Measurements from ENCODE around the gene DDRGK1.
A peak's percentile ranks its signal among the peaks of the same experiment; 100 is the strongest.

Gene DDRGK1

GRCh38 chr20:3172126-3172932 is 32.2 kb downstream of the DDRGK1 start:
- H3K4me1 ChIP-seq (ENCODE audit: control insufficient read depth in 2 of 2, insufficient read depth in 1 of 2, low read depth in 1 of 2, low read length in 2 of 2) = peaks cover 11 to 14% of the 10 kb centered on the region in 2 donors
- H3K27ac ChIP-seq (replicated peaks; ENCODE audit: low read length) = peak overlapping the region; percentile 90
- H3K9ac ChIP-seq (ENCODE audit: low read depth, low read length, poor library complexity) = peak overlapping the region; percentile 98
- H3K79me1 ChIP-seq (ENCODE audit: low read depth, low read length) = peaks cover 3% of the 10 kb centered on the region
- no CpG with 5 or more reads among the region's 5 CpGs for WGBS, 2 donors (ENCODE audit: extremely low coverage in 2 of 2, insufficient read length in 2 of 2, insufficient replicate concordance in 1 of 2)
- no peak overlapping the region for H3K14ac ChIP-seq (ENCODE audit: low read length)
- H2AK5ac ChIP-seq (ENCODE audit: low read depth, low read length) = peak overlapping the region; percentile 48
- H3K9me3 ChIP-seq (replicated peaks in 1 of 2; ENCODE audit: control insufficient read depth in 2 of 2, insufficient read depth in 1 of 2, low read depth in 1 of 2, low read length in 2 of 2) = peaks cover 0 to 2% of the 10 kb centered on the region in 2 donors
- no peak overlapping the region for H2BK15ac ChIP-seq (ENCODE audit: low read length)
- H2AFZ ChIP-seq (ENCODE audit: low read length) = peak overlapping the region; percentile 99
- H2BK120ac ChIP-seq (ENCODE audit: low read depth, low read length) = no peak overlapping the region
- H3K23ac ChIP-seq (ENCODE audit: low read depth, low read length, poor library complexity) = no peak overlapping the region
- no peaks in the 10 kb centered on the region for H3K36me3 ChIP-seq (replicated peaks in 1 of 2; ENCODE audit: control insufficient read depth in 2 of 2, insufficient read depth in 2 of 2, low read length in 2 of 2)
- H4K8ac ChIP-seq (ENCODE audit: low read depth, low read length) = no peak overlapping the region
- H3K27me3 ChIP-seq (ENCODE audit: control insufficient read depth in 3 of 3, insufficient read depth in 3 of 3, low read depth in 1 of 3, low read length in 3 of 3) = peaks cover 0 to 13% (median 0%) of the 10 kb centered on the region in 3 experiments
- no peak overlapping the region for H4K91ac ChIP-seq (ENCODE audit: low read depth, low read length, poor library complexity)
- peak overlapping the region; percentile 73 for H3K18ac ChIP-seq (ENCODE audit: low read length)
- H3K4ac ChIP-seq (ENCODE audit: low read length) = no peak overlapping the region
- DNase-seq (ENCODE audit: low spot score) = no peak
- H3K4me2 ChIP-seq (ENCODE audit: insufficient read depth, low read length, poor library complexity, severe bottlenecking) = peak overlapping the region; percentile 72
- no peak overlapping the region for H2BK12ac ChIP-seq (ENCODE audit: low read length)
- H2BK5ac ChIP-seq (ENCODE audit: low read length) = no peak overlapping the region
- peak overlapping the region; percentile 66 to 95 for H3K4me3 ChIP-seq (ENCODE audit: low read length in 2 of 2)

GRCh38 chr20:3171391-3172125 is 32.9 kb downstream of the DDRGK1 start:
- Histone ChIP-seq H2BK5ac (ENCODE audit: low read length) (peak overlapping the region; percentile 79), H3K14ac (ENCODE audit: low read length) (no peak overlapping the region), H3K4me3 (ENCODE audit: low read length in 2 of 2) (no peak overlapping the region), H4K8ac (ENCODE audit: low read depth, low read length) (no peak overlapping the region), H2BK120ac (ENCODE audit: low read depth, low read length) (no peak overlapping the region), H3K27me3 (ENCODE audit: control insufficient read depth in 3 of 3, insufficient read depth in 3 of 3, low read depth in 1 of 3, low read length in 3 of 3) (peaks cover 0 to 13% (median 0%) of the 10 kb centered on the region in 3 experiments), H3K23ac (ENCODE audit: low read depth, low read length, poor library complexity) (no peak overlapping the region), H3K27ac (replicated peaks; ENCODE audit: low read length) (no peak overlapping the region), H3K79me1 (ENCODE audit: low read depth, low read length) (peaks cover 3% of the 10 kb centered on the region), H2BK12ac (ENCODE audit: low read length) (no peak overlapping the region), H2AFZ (ENCODE audit: low read length) (no peak overlapping the region), H3K4me1 (ENCODE audit: control insufficient read depth in 2 of 2, insufficient read depth in 1 of 2, low read depth in 1 of 2, low read length in 2 of 2) (peaks cover 11 to 14% of the 10 kb centered on the region in 2 donors), H3K4ac (ENCODE audit: low read length) (no peak overlapping the region), H3K36me3 (replicated peaks in 1 of 2; ENCODE audit: control insufficient read depth in 2 of 2, insufficient read depth in 2 of 2, low read length in 2 of 2) (no peaks in the 10 kb centered on the region), H4K91ac (ENCODE audit: low read depth, low read length, poor library complexity) (no peak overlapping the region), H3K4me2 (ENCODE audit: insufficient read depth, low read length, poor library complexity, severe bottlenecking) (no peak overlapping the region), H2BK15ac (ENCODE audit: low read length) (no peak overlapping the region), H3K18ac (ENCODE audit: low read length) (no peak overlapping the region), H3K9ac (ENCODE audit: low read depth, low read length, poor library complexity) (no peak overlapping the region), H2AK5ac (ENCODE audit: low read depth, low read length) (no peak overlapping the region), H3K9me3 (replicated peaks in 1 of 2; ENCODE audit: control insufficient read depth in 2 of 2, insufficient read depth in 1 of 2, low read depth in 1 of 2, low read length in 2 of 2) (peaks cover 0 to 2% of the 10 kb centered on the region in 2 donors)
- DNase-seq (ENCODE audit: low spot score) = no peak
- WGBS, 2 donors (ENCODE audit: extremely low coverage in 2 of 2, insufficient read length in 2 of 2, insufficient replicate concordance in 1 of 2) = no CpG with 5 or more reads among the region's 14 CpGs

GRCh38 chr20:3168829-3169590 is 35.5 kb downstream of the DDRGK1 start:
- no peak overlapping the region for H2BK12ac ChIP-seq (ENCODE audit: low read length)
- no peak overlapping the region for H2BK5ac ChIP-seq (ENCODE audit: low read length)
- H3K27ac ChIP-seq (replicated peaks; ENCODE audit: low read length) = no peak overlapping the region
- peak overlapping the region; percentile 70 for H3K9ac ChIP-seq (ENCODE audit: low read depth, low read length, poor library complexity)
- peaks cover 4% of the 10 kb centered on the region for H3K79me1 ChIP-seq (ENCODE audit: low read depth, low read length)
- H3K18ac ChIP-seq (ENCODE audit: low read length) = no peak overlapping the region
- H3K9me3 ChIP-seq (replicated peaks in 1 of 2; ENCODE audit: control insufficient read depth in 2 of 2, insufficient read depth in 1 of 2, low read depth in 1 of 2, low read length in 2 of 2) = peaks cover 0 to 2% of the 10 kb centered on the region in 2 donors
- no peak overlapping the region for H2AFZ ChIP-seq (ENCODE audit: low read length)
- H4K8ac ChIP-seq (ENCODE audit: low read depth, low read length) = no peak overlapping the region
- H3K27me3 ChIP-seq (ENCODE audit: control insufficient read depth in 3 of 3, insufficient read depth in 3 of 3, low read depth in 1 of 3, low read length in 3 of 3) = peaks cover 0 to 13% (median 0%) of the 10 kb centered on the region in 3 experiments
- no peak overlapping the region for H2BK15ac ChIP-seq (ENCODE audit: low read length)
- H3K23ac ChIP-seq (ENCODE audit: low read depth, low read length, poor library complexity) = peak overlapping the region; percentile 75
- H3K4ac ChIP-seq (ENCODE audit: low read length) = no peak overlapping the region
- WGBS, 2 donors (ENCODE audit: extremely low coverage in 2 of 2, insufficient read length in 2 of 2, insufficient replicate concordance in 1 of 2) = no CpG with 5 or more reads among the region's 7 CpGs
- no peak overlapping the region for H3K4me2 ChIP-seq (ENCODE audit: insufficient read depth, low read length, poor library complexity, severe bottlenecking)
- peaks cover 4 to 14% of the 10 kb centered on the region in 2 donors for H3K4me1 ChIP-seq (ENCODE audit: control insufficient read depth in 2 of 2, insufficient read depth in 1 of 2, low read depth in 1 of 2, low read length in 2 of 2)
- H4K91ac ChIP-seq (ENCODE audit: low read depth, low read length, poor library complexity) = no peak overlapping the region
- peak overlapping the region; percentile 71 for H2AK5ac ChIP-seq (ENCODE audit: low read depth, low read length)
- no peak overlapping the region for H3K4me3 ChIP-seq (ENCODE audit: low read length in 2 of 2)
- H2BK120ac ChIP-seq (ENCODE audit: low read depth, low read length) = no peak overlapping the region
- DNase-seq (ENCODE audit: low spot score) = no peak
- no peaks in the 10 kb centered on the region for H3K36me3 ChIP-seq (replicated peaks in 1 of 2; ENCODE audit: control insufficient read depth in 2 of 2, insufficient read depth in 2 of 2, low read length in 2 of 2)
- H3K14ac ChIP-seq (ENCODE audit: low read length) = no peak overlapping the region
